ENCODE data around the gene PDE4D.

Gene PDE4D

DNA sequence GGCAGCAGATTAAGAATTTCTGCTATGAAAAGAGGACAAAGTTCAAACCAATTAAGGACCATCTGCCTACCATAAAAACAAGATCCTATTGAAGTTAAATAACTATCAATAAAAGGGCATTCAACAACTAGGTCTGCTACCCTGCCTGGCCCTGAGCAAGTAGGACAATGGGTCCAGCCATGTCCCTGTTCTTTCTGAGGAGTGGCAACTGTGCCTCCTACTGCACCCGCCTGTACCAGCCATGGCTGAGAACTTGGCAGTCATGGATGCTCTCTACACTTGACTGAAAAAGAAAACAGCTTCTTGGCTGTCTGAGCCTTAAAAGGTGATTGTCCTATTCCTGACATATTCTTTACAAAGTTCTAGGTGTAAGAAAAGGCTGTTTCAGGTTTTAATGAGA is 652.4 kb downstream of the PDE4D start:
- no peak for DNase-seq (ENCODE audit: low read depth)
- no peak overlapping the region for H3K4me3 ChIP-seq (ENCODE audit: low read length)
- TF ChIP-seq, protein P1, sequence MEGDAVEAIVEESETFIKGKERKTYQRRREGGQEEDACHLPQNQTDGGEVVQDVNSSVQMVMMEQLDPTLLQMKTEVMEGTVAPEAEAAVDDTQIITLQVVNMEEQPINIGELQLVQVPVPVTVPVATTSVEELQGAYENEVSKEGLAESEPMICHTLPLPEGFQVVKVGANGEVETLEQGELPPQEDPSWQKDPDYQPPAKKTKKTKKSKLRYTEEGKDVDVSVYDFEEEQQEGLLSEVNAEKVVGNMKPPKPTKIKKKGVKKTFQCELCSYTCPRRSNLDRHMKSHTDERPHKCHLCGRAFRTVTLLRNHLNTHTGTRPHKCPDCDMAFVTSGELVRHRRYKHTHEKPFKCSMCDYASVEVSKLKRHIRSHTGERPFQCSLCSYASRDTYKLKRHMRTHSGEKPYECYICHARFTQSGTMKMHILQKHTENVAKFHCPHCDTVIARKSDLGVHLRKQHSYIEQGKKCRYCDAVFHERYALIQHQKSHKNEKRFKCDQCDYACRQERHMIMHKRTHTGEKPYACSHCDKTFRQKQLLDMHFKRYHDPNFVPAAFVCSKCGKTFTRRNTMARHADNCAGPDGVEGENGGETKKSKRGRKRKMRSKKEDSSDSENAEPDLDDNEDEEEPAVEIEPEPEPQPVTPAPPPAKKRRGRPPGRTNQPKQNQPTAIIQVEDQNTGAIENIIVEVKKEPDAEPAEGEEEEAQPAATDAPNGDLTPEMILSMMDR (conservative IDR thresholded peaks at IDR 0.05; ENCODE audit: low read length): no peak

GRCh38 chr5:59238126-59238902 is 655.2 kb downstream of the PDE4D start:
- TF ChIP-seq, protein P1 (conservative IDR thresholded peaks at IDR 0.05; ENCODE audit: low read length): no peak
- no peak for DNase-seq (ENCODE audit: low read depth)
- H3K4me3 ChIP-seq (ENCODE audit: low read length): no peak overlapping the region

- no peak for DNase-seq (ENCODE audit: low read depth)
- TF ChIP-seq, protein P1 (conservative IDR thresholded peaks at IDR 0.05; ENCODE audit: low read length): no peak
- no peak overlapping the region for H3K4me3 ChIP-seq (ENCODE audit: low read length)
Observed at GRCh38 chr5:59236986-59237385, 656.5 kb downstream of the PDE4D start.

DNA sequence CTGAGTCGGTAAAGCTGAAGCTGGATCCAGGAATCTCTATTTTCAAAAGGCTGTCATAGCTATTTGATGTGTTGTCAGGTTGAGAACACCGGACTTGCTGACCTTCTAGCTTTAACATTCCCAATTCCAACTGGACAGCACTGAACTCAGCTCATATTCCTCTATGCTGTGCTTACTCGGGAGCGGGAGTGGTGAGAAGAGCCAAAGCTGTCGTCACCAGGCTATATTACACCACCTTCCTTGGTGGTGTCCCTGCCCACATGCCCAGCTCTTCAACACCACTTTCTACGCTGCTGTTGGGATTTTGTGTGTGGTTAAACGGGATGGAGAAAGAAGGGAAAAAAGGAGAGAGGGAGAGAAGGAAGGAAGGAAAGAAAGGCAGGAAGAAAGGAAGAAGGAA is 657.1 kb downstream of the PDE4D start:
- DNase-seq (ENCODE audit: low read depth): no peak
- TF ChIP-seq, protein P1 (conservative IDR thresholded peaks at IDR 0.05; ENCODE audit: low read length): no peak
- no peak overlapping the region for H3K4me3 ChIP-seq (ENCODE audit: low read length)

DNA sequence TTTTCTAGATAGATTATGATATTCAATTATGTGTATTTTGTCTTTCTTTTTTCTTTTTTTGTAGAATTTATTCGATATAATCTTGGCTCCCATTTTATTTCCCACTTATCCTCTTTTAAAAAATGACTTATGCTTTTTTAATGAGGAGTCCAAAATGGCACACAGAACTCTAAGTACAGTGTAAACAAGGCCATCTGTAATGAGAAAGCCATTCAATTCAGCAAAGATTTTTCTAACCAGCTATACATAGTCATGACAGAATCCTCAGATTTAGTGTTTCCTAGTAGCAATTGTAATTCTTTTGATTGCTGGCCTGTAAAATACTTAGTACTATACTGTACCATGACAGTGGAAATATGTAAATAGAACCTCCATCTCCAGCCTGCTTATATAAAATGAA is 659.3 kb downstream of the PDE4D start:
- no peak for DNase-seq (ENCODE audit: low read depth)
- H3K4me3 ChIP-seq (ENCODE audit: low read length): no peak overlapping the region
- TF ChIP-seq, protein P1 (conservative IDR thresholded peaks at IDR 0.05; ENCODE audit: low read length): no peak

- H3K4me3 ChIP-seq (ENCODE audit: low read length): no peak overlapping the region
- TF ChIP-seq, protein P1 (conservative IDR thresholded peaks at IDR 0.05; ENCODE audit: low read length): no peak
- no peak for DNase-seq (ENCODE audit: low read depth)
Observed at GRCh38 chr5:59231221-59231931, 662.1 kb downstream of the PDE4D start.

Measured in AG10803 (cell line).